CD4-positive, alpha-beta T cell treated with Interleukin-15 for 4 hours (primary cell): Measurements from ENCODE around the gene RPS6KA5.

ENCODE experiments used
- DNase-seq: peaks from one replicate; pipeline ENCODE4 v3.0.0-alpha.2; 2020; ENCODE audit warnings: low spot score

The RPS6KA5 gene

GRCh38 chr14:91027561-91027960, 32.9 kb downstream of the RPS6KA5 start:
- DNase-seq, result no peak

GRCh38 chr14:91022622-91023028, 37.8 kb downstream of the RPS6KA5 start:
- DNase-seq, result peak; percentile 66

- no peak for DNase-seq
These were observed 38.3 kb downstream of the RPS6KA5 start for GRCh38 chr14:91021991-91022621.

- DNase-seq, result no peak
These were observed 39.3 kb downstream of the RPS6KA5 start for GRCh38 chr14:91021115-91021514.

- DNase-seq, result no peak
These were observed 40.8 kb downstream of the RPS6KA5 start for GRCh38 chr14:91019673-91020072.

- no peak for DNase-seq
These were observed 42.0 kb downstream of the RPS6KA5 start for GRCh38 chr14:91018481-91018880.

- DNase-seq, result no peak
These were observed 43.5 kb downstream of the RPS6KA5 start for GRCh38 chr14:91016800-91017410.

GRCh38 chr14:91015435-91015834, 45.0 kb downstream of the RPS6KA5 start:
- no peak for DNase-seq

GRCh38 chr14:91012045-91012444, 48.4 kb downstream of the RPS6KA5 start:
- no peak for DNase-seq

GRCh38 chr14:91010153-91010533, 50.3 kb downstream of the RPS6KA5 start:
- no peak for DNase-seq

- DNase-seq, result peak; percentile 25
These were observed 50.8 kb downstream of the RPS6KA5 start for GRCh38 chr14:91009501-91010152.

GRCh38 chr14:91008759-91009409, 51.6 kb downstream of the RPS6KA5 start:
- DNase-seq, result no peak

- no peak for DNase-seq
These were observed 54.7 kb downstream of the RPS6KA5 start for GRCh38 chr14:91005716-91006115.

- no peak for DNase-seq
These were observed 55.5 kb downstream of the RPS6KA5 start for GRCh38 chr14:91004987-91005386.

GRCh38 chr14:90999299-90999698, 61.1 kb downstream of the RPS6KA5 start:
- DNase-seq, result no peak

- DNase-seq, result no peak
These were observed 63.5 kb downstream of the RPS6KA5 start for GRCh38 chr14:90996967-90997366.

- DNase-seq, result no peak
These were observed 64.7 kb downstream of the RPS6KA5 start for GRCh38 chr14:90995785-90996184.

- no peak for DNase-seq
These were observed 66.6 kb downstream of the RPS6KA5 start for GRCh38 chr14:90993792-90994191.

- DNase-seq, result no peak
These were observed 68.6 kb downstream of the RPS6KA5 start for GRCh38 chr14:90991690-90992443.

- no peak for DNase-seq
These were observed 70.3 kb downstream of the RPS6KA5 start for GRCh38 chr14:90990141-90990540.

- no peak for DNase-seq
These were observed 73.3 kb downstream of the RPS6KA5 start for GRCh38 chr14:90987140-90987539.

- no peak for DNase-seq
These were observed 73.9 kb downstream of the RPS6KA5 start for GRCh38 chr14:90986510-90986909.
